ENCODE data around the gene ZXDC.

DNA sequence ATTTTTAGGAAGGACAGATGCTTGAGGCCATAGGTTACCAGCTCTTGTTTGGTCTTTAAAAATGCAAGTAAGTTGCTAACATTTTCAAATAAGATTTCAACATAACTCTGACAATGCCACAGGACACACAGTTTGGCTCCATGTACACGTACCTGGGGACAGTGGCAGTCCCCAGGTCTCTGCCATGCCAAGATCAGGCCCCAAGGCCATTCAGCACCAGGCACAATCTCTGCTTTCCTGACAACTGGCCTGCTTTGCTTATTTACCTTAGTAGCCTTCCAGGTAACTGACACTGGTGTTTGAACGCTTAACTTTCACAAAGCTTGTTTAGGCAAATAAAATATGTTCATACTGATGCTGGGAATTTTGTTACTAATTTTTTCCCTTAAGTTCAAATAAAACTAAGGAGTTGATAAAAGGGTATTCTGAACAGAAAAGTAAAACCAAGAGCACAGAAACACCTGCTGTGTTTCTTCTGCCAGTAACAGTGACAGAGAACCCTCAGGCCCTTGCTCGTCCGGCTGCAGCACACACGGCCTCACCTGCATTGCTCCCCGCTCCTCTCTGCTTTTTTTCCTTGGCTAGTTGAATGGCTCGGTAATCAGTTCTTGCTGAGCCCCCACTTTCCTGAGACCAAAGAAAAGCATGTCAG lies 16.5 kb downstream of the ZXDC start:
- TF ChIP-seq, protein P1, sequence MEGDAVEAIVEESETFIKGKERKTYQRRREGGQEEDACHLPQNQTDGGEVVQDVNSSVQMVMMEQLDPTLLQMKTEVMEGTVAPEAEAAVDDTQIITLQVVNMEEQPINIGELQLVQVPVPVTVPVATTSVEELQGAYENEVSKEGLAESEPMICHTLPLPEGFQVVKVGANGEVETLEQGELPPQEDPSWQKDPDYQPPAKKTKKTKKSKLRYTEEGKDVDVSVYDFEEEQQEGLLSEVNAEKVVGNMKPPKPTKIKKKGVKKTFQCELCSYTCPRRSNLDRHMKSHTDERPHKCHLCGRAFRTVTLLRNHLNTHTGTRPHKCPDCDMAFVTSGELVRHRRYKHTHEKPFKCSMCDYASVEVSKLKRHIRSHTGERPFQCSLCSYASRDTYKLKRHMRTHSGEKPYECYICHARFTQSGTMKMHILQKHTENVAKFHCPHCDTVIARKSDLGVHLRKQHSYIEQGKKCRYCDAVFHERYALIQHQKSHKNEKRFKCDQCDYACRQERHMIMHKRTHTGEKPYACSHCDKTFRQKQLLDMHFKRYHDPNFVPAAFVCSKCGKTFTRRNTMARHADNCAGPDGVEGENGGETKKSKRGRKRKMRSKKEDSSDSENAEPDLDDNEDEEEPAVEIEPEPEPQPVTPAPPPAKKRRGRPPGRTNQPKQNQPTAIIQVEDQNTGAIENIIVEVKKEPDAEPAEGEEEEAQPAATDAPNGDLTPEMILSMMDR (IDR thresholded peaks at IDR 0.05): no peak
- TF ChIP-seq POLR2A (IDR thresholded peaks at IDR 0.05): no peak
- no peak for TF ChIP-seq EP300 (IDR thresholded peaks at IDR 0.05)

Measured in ovary (tissue), 3 donors.